Left hindlimb (tissue), 1 donor: Measurements from ENCODE around the gene NXF2B.
A peak's percentile ranks its signal among the peaks of the same experiment; 100 is the strongest.
"Not testable (repeated sequence)": the region's sequence is repeated elsewhere in the genome, so short reads cannot be mapped to it uniquely, and the experiment has no call there.

ENCODE experiments used
- DNase-seq: peaks from one replicate; pipeline ENCODE4 v3.0.0-alpha.2; 2018

The NXF2B gene, protein sequence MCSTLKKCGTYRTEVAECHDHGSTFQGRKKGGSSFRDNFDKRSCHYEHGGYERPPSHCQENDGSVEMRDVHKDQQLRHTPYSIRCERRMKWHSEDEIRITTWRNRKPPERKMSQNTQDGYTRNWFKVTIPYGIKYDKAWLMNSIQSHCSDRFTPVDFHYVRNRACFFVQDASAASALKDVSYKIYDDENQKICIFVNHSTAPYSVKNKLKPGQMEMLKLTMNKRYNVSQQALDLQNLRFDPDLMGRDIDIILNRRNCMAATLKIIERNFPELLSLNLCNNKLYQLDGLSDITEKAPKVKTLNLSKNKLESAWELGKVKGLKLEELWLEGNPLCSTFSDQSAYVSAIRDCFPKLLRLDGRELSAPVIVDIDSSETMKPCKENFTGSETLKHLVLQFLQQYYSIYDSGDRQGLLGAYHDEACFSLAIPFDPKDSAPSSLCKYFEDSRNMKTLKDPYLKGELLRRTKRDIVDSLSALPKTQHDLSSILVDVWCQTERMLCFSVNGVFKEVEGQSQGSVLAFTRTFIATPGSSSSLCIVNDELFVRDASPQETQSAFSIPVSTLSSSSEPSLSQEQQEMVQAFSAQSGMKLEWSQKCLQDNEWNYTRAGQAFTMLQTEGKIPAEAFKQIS

DNA sequence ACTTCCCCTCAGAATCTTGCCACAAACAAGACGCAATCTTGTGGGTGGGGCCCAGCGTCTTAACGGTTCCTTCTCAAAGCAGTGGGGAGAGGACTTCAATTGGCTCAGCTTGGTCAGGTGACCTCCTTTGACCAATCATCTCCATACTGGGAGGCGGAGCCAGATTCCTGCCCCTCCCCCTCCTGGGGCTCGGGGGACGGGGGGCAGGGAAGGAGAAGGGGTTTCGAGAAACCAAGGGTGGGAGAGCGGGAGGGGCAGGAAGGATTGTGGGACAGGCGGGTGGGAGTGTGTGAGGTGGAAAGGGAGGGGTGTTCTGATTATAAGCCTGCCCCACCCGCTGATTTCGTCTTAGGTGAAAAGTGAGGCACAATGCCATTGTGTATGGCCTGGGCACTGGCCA, at the start of gene NXF2B:
TSS of gene NXF2B (minus strand) at position 101 of the 400 bp plus-strand sequence. CDS start 59,972 bp downstream, outside the sequence.
- not testable (repeated sequence) for DNase-seq

GRCh38 chrX:102478765-102479164, 39.0 kb upstream of the NXF2B start:
- not testable (repeated sequence) for DNase-seq

GRCh38 chrX:102471762-102472220, 32.0 kb upstream of the NXF2B start, which contains the start of gene TCP11X2:
Gene TCP11X2, minus strand, starts transcription at chrX:102471812.
- not testable (repeated sequence) for DNase-seq

DNA sequence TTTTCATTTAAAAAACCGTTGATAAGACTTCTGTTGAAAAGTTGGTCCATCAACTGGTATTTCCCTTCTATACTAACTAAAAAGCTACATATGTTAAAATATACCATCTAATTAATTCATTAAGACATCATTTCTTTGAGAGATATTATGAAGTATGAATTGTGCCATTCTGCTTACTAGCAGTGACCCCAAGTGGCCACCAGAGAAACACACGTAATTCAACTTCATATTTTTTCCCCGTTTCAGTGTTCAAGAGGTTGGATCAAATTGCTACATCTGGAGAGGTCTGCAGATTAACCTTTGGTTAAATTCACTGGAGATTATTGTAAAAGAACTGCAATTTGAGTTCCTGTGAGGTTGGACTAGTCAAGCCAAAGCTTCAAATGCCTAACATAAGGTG, 30.4 kb upstream of the NXF2B start:
- DNase-seq, result not testable (repeated sequence)

- DNase-seq, result not testable (repeated sequence)
Measured at GRCh38 chrX:102458615-102459014, 18.8 kb upstream of the NXF2B start.

GRCh38 chrX:102414493-102414892, 25.3 kb downstream of the NXF2B start:
- not testable (repeated sequence) for DNase-seq

GRCh38 chrX:102345916-102346315, 93.9 kb downstream of the NXF2B start:
- DNase-seq, result peak; percentile 37

DNA sequence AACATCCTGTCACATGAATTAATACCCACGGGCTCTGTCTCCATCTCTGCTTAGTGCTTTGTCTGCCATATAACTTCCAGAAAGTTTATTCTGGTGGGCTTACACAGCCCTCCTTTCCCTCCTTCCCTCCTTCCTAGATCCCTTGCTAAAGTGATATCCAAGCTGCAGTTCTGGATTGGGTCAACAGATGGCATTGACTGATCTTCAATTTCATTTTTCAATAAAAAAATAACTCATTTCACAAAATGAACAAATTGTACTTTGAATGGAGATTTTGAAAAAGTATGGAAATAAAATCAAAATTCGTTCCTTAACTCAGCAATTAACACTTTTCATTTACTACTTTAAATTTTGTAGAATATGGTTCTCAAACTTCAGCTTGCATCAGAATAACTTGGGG, 97.9 kb downstream of the NXF2B start:
- no peak for DNase-seq

- no peak for DNase-seq
Measured at GRCh38 chrX:102339312-102340298, 100.2 kb downstream of the NXF2B start.

GRCh38 chrX:102338162-102338561, 101.6 kb downstream of the NXF2B start:
- no peak for DNase-seq
